ENCODE data around the gene MEGF11.
"Not testable (repeated sequence)": the region's sequence is repeated elsewhere in the genome, so short reads cannot be mapped to it uniquely, and the experiment has no call there.

MEGF11 gene

DNA sequence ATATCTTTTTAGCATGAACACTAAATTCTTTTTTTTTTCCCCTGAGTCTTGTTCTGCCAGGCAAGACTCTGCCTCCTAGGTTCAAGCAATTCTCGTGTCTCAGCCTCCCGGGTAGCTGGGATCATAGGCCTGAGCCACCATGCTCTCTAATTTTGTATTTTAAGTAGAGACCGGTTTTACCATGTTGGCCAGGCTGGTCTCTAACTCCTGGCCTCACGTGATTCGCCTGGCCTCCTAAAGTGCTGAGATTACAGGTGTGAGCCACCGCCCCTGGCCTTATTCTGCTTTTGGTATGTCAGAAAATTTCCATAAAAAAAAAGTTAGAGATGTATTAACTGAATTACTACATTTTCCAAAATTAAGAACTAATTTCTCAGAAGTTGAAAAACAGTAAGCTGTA, 370.0 kb downstream of the MEGF11 start:
- no peak for DNase-seq (ENCODE audit: low read depth)

- DNase-seq (ENCODE audit: low read depth), result no peak
These were observed 371.6 kb downstream of the MEGF11 start for GRCh38 chr15:65881766-65882434.

- no peak for DNase-seq (ENCODE audit: low read depth)
These were observed 375.8 kb downstream of the MEGF11 start for GRCh38 chr15:65877749-65878148.

- DNase-seq (ENCODE audit: low read depth), result no peak
These were observed 378.1 kb downstream of the MEGF11 start for GRCh38 chr15:65875458-65875857.

DNA sequence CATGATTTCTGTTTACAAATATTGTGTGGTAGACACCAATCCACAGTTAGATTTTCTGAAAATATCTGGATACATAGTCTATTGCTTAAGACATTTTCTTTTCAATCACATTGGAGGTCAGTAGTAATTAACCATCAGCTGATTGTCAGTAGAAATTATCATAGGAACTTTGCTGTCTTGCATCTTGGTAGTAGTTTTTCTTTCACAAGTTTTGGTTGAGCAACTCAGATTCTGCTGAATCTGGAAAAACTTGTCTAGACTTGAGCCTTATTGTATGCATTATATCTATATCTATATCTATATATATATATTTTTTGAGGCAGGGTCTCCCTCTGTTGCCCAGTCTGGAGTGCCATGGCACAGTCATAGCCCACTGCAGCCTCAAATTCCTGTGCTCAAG, 380.3 kb downstream of the MEGF11 start:
- DNase-seq (ENCODE audit: low read depth), result no peak

GRCh38 chr15:65872596-65872995, 381.0 kb downstream of the MEGF11 start:
- DNase-seq (ENCODE audit: low read depth), result not testable (repeated sequence)

- not testable (repeated sequence) for DNase-seq (ENCODE audit: low read depth)
These were observed 381.7 kb downstream of the MEGF11 start for GRCh38 chr15:65871886-65872285.

- DNase-seq (ENCODE audit: low read depth), result no peak
These were observed 382.5 kb downstream of the MEGF11 start for GRCh38 chr15:65870889-65871533.

DNA sequence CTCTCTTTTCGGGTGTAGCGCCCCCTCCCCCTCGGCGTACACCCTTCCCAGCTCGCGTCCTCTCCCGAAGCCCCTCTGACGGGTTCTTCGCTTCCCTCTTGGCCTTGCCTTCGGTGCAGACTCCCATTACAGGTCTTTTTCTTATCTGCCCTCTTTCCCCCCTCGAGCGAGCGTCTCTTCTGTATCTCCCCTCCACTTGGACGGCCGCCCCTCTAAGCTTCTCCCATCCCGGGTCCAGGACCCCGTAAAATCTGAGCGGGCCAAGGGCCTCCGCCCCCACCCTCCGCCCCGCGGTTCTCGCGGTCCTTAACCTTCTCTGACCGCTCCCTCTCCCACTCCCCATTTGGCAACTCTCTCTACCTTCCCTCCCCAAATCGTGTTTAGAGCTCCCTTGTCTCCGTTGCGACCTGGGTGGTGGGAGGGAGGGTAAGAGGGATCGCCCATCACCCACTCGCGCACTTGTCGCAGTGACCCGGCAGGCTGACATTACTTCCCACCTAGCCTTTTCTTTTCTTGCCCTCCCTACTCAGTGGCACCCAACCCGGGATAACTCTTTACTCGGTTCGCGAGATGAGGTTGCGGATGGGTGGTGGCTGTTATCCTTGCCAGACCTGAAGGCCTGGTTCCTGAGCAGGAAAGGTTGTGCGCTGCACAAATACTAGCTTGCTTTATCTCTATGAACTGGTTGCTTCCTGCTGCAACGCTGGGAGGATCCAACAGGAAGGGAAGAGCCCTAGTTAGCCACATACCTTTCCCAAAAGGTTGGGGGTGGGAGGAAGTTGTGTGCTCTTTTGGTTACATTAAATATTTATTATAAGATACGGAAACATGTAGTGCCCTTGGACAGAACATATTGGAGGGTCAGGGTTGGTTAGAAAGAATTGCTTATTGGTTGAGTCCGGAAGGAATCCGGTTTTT, 383.3 kb downstream of the MEGF11 start:
- DNase-seq (ENCODE audit: low read depth), result no peak

DNA sequence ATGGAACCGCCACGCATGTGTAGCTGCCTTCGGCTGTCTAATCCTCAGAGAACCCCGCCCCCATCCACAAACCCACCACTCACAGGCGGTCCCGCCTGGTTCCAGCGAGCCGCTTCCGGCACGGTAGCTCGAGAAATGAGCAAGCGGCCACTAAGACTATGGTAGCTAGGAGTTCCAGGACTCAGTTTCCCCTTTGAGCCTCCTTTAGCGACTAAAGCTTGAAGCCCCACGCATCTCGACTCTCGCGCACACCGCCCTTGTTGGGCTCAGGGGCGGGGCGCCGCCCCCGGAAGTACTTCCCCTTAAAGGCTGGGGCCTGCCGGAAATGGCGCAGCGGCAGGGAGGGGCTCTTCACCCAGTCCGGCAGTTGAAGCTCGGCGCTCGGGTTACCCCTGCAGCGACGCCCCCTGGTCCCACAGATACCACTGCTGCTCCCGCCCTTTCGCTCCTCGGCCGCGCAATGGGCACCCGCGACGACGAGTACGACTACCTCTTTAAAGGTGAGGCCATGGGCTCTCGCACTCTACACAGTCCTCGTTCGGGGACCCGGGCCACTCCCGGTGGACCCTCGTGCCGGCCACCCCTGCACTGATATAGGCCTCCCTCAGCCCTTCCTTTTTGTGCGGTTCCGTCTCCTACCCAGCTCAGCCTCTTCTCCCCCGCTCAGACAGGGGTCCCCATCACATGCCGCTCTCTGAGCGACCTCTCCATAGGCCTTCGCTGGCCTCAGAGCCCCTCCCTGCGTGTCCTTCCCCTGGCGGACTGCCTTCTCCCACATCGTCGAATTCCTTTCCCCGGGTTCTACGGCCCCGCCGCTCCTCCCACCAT, 384.2 kb downstream of the MEGF11 start, which contains the start of gene RAB11A:
RAB11A (plus strand) TSS at position 366 of the 828 bp plus-strand sequence; CDS start at position 461, 95 bp downstream.
- peak; percentile 88 for DNase-seq (ENCODE audit: low read depth)

GRCh38 chr15:65868546-65869125, 384.9 kb downstream of the MEGF11 start:
- DNase-seq (ENCODE audit: low read depth), result no peak

DNA sequence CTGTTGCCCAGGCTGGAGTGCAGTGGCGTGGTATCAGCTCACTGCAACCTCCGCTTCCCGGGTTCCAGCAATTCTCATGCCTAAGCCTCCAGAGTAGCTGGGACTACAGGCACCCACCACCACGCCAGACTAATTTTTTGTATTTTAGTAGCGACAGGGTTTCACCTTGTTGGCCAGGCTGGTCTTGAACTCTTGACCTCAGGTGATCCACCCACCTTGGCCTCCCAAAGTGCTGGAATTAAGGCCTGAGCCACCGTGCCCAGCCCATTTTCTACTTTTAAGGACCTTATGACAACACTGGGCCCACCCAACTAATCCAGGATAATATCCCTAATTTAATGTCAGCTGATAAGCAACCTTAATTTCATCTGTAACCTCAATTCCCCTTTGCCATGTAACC, 385.6 kb downstream of the MEGF11 start:
- DNase-seq (ENCODE audit: low read depth), result not testable (repeated sequence)

GRCh38 chr15:65867244-65867643, 386.3 kb downstream of the MEGF11 start:
- DNase-seq (ENCODE audit: low read depth), result no peak

GRCh38 chr15:65863106-65863505, 390.4 kb downstream of the MEGF11 start:
- no peak for DNase-seq (ENCODE audit: low read depth)

GRCh38 chr15:65862682-65863081, 390.9 kb downstream of the MEGF11 start:
- peak; percentile 46 for DNase-seq (ENCODE audit: low read depth)

DNA sequence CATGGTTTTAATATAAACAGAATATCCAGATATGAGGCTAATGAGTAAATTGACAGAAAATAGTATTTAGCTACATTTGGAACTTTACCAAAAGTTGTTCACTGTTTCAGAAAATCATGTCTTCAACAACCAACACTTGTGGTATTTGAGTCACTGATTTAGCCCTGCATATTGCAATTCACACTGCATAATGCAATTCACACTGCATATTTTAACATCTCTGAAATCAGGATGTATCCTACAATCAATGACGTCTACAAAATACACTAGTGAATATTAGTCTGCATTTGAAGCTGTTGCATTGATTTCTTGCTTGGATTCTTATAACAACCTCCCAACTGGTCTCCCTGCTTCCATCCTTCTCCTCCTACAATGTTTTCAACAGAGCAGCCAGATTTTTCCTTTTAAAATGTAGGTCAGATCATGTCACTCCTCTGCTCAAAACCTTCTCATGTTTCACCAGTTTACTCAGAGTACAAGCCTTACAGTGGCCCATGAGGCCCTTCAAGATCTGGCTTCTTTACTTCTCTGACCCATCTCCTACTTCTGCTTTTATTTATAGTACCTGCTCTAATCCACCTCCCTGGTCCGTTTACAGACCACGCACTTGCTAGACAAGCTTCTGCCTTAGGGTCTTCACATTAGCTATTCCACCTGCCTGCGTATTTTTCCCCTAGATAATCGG, 395.7 kb downstream of the MEGF11 start:
- DNase-seq (ENCODE audit: low read depth), result no peak

GRCh38 chr15:65856821-65857455, 396.6 kb downstream of the MEGF11 start:
- DNase-seq (ENCODE audit: low read depth), result peak; percentile 65

DNA sequence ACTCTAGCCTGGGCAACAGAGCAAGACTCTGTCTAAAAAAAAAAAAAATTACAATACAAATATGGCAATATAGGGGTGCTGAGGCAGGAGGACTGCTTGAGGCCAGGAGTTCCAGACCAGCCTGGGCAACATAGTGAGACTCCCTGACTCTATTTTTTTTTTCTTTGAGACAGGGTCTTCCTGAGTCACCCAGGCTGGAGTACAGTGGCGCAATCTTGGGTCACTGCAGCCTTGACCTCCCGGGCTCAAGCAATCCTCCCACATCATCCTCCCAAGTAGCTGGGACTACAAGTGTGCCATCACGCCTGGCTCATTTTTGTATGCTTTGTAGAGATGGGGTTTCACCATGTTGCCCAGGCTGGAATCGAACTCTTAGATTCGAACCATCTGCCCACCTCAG, 401.6 kb downstream of the MEGF11 start:
- DNase-seq (ENCODE audit: low read depth), result no peak

DNA sequence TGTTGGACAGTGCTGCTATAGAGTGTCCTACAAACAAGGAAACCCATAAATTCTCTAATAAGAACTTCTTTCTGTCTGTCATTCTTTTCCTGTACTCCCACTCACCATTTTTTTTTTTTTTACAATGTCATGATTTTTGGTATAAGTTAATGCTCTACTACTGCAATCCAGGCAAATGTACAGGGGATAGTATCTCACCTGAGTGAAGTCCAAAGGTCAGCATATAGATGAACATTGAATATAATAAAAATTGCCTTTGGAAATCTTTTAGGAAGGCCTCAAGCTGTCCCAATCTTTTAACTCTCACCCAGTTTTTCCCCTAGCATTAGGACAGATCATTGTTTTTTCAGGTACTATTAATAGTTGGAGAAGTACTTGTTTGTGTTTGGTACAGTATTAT, 405.6 kb downstream of the MEGF11 start:
- DNase-seq (ENCODE audit: low read depth), result no peak

- DNase-seq (ENCODE audit: low read depth), result no peak
These were observed 407.6 kb downstream of the MEGF11 start for GRCh38 chr15:65845826-65846519.

Measured in stimulated activated CD8-positive, alpha-beta memory T cell treated with anti-CD3 and anti-CD28 coated beads, Interleukin-7, amount 100 ng/mL, for 24 hours (primary cell).